K562 (cell line): Measurements from ENCODE around the gene LRCOL1. TPM values are rescaled to one million over a fixed set of nuclear protein-coding genes. Genes with fewer than 3 reads are reported as not detected.

ENCODE experiments used
- CHD4 ChIP-seq: fragments of 200-600 bp; sonication (generic); IDR thresholded peaks from 3 replicates; pipeline ENCODE4 v1.6.1; 2012; ENCODE audit warnings: low read depth, mild to moderate bottlenecking, mixed read lengths, low read length, inconsistent platforms; ENCODE audit not compliant: insufficient read depth, insufficient replicate concordance, poor library complexity, severe bottlenecking
- DDX20 ChIP-seq: fragments of 450-650 bp; IDR thresholded peaks from 2 replicates; pipeline ENCODE4 v1.6.1; 2016; ENCODE audit warnings: missing genetic modification characterization, low read depth, mild to moderate bottlenecking, missing compliant biosample characterization, moderate library complexity
- TAL1 ChIP-seq: fragments of 450-650 bp; IDR thresholded peaks from 2 replicates; pipeline ENCODE4 v1.6.1; 2016; ENCODE audit warnings: mild to moderate bottlenecking
- TEAD2 ChIP-seq: fragments of 450-650 bp; IDR thresholded peaks from 2 replicates; pipeline ENCODE4 v1.6.1; 2016; ENCODE audit warnings: missing genetic modification characterization, control low read depth, missing compliant biosample characterization
- polyA plus RNA-seq, 8 experiments: library from polyadenylated mRNA; depleted of rRNA in 4 of 8; stranded (reverse) in 5 of 8; unstranded in 3 of 8; fragments of >200 nt; fragmentation: Nextera tagmentation in 2 of 8; fragmentation: Illumina TruSeq in 1 of 8; extraction: Ambion mirVana in 2 of 8; extraction: Trizol in 1 of 8; gene quantifications; 2 replicates each; pipeline versions ENCODE4 v1.2.1 to v1.2.3, GENCODE V29; 2011 to 2014; ENCODE audit warnings: inconsistent platforms in 1 of 8, missing spikeins in 1 of 8
- total RNA-seq, 7 experiments: library from RNA; depleted of rRNA in 6 of 7; stranded (reverse); fragments of >200 nt in 6 of 7; fragmentation: Illumina TruSeq in 2 of 7; extraction: Trizol in 2 of 7; gene quantifications; 2 replicates each; pipeline versions ENCODE4 v1.2.1 to v1.2.3, GENCODE V29; 2011 to 2021; ENCODE audit warnings: low replicate concordance in 1 of 7
- TF ChIP-seq, protein P1 (sequence below): fragments of 250-450 bp; sonication (Bioruptor Pico); IDR thresholded peaks from 2 replicates; pipeline ENCODE4 v1.9.0; 2021; ENCODE audit warnings: mild to moderate bottlenecking, inconsistent platforms
- TF ChIP-seq, protein P2 (sequence below): fragments of 150-350 bp; IDR thresholded peaks from 2 replicates; pipeline ENCODE4 v1.6.1; 2014; ENCODE audit warnings: low read depth, mild to moderate bottlenecking, low read length, borderline replicate concordance
- TF ChIP-seq, protein P3 (sequence below): fragments of 250-450 bp; sonication (Bioruptor Pico); IDR thresholded peaks from 2 replicates; pipeline ENCODE4 v1.8.0; 2022; ENCODE audit warnings: inconsistent platforms, mild to moderate bottlenecking, moderate library complexity, borderline replicate concordance

The LRCOL1 gene
- total and polyA plus RNA-seq, 9 of the 15 experiments (the other 6 are each of a cell fraction or from before 2014, with no cell fraction given): not detected

DNA sequence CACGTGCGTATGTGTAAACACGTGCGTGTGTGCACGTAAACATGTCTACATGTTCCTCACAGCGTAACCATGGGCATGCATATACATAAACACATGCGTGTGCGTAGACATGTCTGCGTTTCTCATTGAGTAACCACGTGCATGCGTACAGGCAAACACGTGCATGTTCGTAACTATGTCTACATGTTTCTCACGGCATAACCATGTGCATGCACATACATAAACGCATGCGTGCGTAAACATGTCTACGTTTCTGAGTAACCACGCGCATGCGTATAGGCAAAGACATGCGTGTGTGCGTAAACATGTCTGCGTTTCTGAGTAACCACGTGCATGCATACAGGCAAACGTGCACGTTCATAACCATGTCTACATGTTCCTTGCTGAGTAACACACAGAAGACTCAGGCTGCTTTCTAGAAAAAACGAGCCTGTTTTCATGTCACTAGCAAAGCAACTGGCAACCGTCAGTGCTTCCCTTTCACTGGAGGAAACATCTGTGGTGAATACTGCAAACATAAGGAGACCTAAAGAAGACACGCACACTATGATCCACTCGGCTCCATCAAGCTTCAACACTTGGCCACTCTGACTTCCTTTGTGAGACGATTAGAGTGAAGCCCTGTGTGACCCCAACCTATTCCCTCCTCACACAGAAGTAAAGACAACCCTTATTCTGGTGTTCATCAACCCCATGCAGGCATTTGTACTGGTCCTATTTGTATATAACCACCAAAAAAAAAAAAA is 47.9 kb upstream of the LRCOL1 start (continued):
- no peak for TF ChIP-seq TEAD2 (tag)
- TF ChIP-seq TAL1: no peak
- TF ChIP-seq DDX20 (tag): no peak
- TF ChIP-seq, protein P1, sequence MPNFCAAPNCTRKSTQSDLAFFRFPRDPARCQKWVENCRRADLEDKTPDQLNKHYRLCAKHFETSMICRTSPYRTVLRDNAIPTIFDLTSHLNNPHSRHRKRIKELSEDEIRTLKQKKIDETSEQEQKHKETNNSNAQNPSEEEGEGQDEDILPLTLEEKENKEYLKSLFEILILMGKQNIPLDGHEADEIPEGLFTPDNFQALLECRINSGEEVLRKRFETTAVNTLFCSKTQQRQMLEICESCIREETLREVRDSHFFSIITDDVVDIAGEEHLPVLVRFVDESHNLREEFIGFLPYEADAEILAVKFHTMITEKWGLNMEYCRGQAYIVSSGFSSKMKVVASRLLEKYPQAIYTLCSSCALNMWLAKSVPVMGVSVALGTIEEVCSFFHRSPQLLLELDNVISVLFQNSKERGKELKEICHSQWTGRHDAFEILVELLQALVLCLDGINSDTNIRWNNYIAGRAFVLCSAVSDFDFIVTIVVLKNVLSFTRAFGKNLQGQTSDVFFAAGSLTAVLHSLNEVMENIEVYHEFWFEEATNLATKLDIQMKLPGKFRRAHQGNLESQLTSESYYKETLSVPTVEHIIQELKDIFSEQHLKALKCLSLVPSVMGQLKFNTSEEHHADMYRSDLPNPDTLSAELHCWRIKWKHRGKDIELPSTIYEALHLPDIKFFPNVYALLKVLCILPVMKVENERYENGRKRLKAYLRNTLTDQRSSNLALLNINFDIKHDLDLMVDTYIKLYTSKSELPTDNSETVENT (CRISPR knock-in tag): no peak
- TF ChIP-seq CHD4: no peak
- TF ChIP-seq, protein P2, sequence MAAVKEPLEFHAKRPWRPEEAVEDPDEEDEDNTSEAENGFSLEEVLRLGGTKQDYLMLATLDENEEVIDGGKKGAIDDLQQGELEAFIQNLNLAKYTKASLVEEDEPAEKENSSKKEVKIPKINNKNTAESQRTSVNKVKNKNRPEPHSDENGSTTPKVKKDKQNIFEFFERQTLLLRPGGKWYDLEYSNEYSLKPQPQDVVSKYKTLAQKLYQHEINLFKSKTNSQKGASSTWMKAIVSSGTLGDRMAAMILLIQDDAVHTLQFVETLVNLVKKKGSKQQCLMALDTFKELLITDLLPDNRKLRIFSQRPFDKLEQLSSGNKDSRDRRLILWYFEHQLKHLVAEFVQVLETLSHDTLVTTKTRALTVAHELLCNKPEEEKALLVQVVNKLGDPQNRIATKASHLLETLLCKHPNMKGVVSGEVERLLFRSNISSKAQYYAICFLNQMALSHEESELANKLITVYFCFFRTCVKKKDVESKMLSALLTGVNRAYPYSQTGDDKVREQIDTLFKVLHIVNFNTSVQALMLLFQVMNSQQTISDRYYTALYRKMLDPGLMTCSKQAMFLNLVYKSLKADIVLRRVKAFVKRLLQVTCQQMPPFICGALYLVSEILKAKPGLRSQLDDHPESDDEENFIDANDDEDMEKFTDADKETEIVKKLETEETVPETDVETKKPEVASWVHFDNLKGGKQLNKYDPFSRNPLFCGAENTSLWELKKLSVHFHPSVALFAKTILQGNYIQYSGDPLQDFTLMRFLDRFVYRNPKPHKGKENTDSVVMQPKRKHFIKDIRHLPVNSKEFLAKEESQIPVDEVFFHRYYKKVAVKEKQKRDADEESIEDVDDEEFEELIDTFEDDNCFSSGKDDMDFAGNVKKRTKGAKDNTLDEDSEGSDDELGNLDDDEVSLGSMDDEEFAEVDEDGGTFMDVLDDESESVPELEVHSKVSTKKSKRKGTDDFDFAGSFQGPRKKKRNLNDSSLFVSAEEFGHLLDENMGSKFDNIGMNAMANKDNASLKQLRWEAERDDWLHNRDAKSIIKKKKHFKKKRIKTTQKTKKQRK: no peak
- TF ChIP-seq, protein P3, sequence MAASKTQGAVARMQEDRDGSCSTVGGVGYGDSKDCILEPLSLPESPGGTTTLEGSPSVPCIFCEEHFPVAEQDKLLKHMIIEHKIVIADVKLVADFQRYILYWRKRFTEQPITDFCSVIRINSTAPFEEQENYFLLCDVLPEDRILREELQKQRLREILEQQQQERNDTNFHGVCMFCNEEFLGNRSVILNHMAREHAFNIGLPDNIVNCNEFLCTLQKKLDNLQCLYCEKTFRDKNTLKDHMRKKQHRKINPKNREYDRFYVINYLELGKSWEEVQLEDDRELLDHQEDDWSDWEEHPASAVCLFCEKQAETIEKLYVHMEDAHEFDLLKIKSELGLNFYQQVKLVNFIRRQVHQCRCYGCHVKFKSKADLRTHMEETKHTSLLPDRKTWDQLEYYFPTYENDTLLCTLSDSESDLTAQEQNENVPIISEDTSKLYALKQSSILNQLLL (CRISPR knock-in tag): peak; percentile 83; the same call in 1 of the 2 replicates
